ENCODE results near the gene SF1.
A peak's percentile ranks its signal among the peaks of the same experiment; 100 is the strongest.

SF1 gene

DNA sequence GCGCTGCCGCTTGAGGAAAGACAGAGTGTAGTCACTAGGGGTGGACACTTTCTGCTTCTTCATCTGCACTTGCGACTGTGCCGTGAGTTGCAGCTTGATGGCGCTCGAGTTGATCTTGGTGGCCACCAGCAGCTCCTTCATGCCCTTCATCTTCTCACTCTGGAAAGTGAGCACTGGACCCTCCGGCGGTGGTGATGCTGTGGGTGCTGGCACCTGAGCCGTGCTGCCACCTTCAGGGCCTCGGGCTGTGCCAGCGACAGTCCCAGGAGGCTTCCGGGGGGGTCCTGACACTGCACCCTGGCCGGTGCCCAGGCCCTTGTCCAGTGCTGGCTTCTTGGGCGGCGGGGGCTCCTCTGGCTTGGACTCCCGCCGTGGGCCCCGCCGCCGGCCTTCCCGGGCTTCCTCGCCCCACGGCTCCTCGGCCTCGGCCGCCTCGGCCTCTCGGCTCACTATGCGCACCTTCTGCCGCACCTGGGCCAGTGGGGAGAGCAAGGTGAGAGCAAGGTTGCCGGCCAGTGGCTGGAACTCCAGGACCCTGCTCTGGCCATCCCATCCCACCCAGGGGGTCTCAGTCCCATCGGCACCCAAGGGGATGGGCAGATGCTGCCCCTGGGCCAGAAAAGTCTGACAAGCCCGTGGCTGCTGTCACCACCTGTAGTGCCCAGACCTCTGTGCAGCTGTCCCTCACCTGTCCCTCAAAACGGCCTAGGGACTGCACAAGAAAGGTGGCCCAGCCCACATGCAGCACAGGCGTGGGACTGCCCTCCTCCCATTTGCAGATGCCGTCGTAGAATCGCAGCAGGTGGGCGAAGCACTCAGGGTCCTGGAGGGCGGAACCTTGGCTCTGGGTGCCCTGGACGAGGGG lies 26.2 kb upstream of the SF1 start:
- TF ChIP-seq, protein P1, sequence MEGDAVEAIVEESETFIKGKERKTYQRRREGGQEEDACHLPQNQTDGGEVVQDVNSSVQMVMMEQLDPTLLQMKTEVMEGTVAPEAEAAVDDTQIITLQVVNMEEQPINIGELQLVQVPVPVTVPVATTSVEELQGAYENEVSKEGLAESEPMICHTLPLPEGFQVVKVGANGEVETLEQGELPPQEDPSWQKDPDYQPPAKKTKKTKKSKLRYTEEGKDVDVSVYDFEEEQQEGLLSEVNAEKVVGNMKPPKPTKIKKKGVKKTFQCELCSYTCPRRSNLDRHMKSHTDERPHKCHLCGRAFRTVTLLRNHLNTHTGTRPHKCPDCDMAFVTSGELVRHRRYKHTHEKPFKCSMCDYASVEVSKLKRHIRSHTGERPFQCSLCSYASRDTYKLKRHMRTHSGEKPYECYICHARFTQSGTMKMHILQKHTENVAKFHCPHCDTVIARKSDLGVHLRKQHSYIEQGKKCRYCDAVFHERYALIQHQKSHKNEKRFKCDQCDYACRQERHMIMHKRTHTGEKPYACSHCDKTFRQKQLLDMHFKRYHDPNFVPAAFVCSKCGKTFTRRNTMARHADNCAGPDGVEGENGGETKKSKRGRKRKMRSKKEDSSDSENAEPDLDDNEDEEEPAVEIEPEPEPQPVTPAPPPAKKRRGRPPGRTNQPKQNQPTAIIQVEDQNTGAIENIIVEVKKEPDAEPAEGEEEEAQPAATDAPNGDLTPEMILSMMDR (IDR thresholded peaks at IDR 0.05; ENCODE audit: insufficient read depth, low read depth, low read length, missing control alignments) = no peak
- H3K4me3 ChIP-seq (ENCODE audit: low read depth, low read length) = peak overlapping the region; percentile 90
- no peak for DNase-seq (ENCODE audit: low read depth)

DNA sequence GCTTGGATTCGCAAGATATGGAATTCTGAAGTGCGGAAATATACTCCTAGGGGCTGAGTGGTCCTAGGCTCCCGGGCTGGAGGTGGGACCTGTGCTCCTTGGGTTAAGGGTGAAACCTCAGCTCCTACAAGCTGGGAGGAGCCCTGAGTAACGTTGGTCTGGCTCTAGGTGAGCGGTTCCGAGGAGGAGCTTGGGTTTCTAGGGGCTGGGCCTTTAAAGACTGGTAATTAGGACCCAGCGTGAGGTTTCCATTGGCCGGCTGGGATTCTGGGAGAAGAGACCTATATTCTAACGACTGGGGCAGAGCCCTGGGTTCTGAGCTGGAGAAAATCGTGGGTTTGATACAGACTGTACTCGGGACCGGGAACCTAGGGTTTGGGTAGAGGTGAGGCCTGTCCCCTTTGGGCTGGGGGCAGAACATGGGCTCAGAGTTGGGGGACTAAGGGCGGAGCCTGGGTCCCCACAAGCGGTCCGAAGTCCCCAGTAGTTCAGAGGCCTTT lies 25.6 kb upstream of the SF1 start:
- no peak for DNase-seq (ENCODE audit: low read depth)
- peak overlapping the region; percentile 90 for H3K4me3 ChIP-seq (ENCODE audit: low read depth, low read length)

DNA sequence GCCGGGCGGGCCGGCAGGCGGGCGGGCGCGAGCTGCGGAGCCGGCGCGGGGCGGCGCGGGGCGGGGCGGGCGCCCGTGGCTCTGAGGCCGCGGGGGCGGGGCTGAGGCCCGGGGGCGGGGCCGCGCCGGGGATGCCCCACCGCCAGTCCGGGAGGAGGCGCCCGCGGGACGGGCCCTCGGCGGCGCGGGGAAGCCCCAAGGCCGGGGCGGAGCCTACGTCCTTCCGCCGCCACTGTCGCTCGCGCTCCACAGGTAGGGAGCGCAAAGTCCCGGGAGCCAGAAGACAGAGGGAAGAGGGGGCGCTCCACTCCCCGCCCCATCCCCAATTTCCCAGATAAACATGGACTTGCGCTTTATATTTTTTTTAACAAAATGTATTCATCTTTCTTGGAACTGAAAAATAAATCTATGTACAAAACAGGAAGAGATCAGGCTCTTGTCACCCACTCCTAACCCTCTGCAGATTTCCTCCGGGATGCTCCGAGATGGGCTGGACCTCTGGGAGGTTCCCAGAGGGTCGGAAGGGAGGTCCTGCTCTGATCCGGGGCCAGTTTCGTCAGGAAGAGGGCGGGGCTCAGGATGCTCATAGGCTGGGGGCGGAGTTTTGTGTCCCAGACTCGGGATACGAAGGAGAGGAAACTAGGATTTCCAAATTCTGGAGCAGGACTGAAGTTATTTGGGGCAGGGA lies 25.0 kb upstream of the SF1 start, which contains the start of gene MAP4K2:
Gene MAP4K2, minus strand, starts transcription at position 57 of the 688 bp plus-strand sequence. CDS start 65 bp downstream, outside the sequence.
- peak within 1 kb of the TSS; percentile 90 for H3K4me3 ChIP-seq (ENCODE audit: low read depth, low read length)
- TF ChIP-seq, protein P1 (IDR thresholded peaks at IDR 0.05; ENCODE audit: insufficient read depth, low read depth, low read length, missing control alignments) = no peak
- DNase-seq (ENCODE audit: low read depth) = peak; percentile 89

More for the DNA sequence above, 25.6 kb upstream of the SF1 start:
- TF ChIP-seq, protein P1 (IDR thresholded peaks at IDR 0.05; ENCODE audit: insufficient read depth, low read depth, low read length, missing control alignments) = no peak

DNA sequence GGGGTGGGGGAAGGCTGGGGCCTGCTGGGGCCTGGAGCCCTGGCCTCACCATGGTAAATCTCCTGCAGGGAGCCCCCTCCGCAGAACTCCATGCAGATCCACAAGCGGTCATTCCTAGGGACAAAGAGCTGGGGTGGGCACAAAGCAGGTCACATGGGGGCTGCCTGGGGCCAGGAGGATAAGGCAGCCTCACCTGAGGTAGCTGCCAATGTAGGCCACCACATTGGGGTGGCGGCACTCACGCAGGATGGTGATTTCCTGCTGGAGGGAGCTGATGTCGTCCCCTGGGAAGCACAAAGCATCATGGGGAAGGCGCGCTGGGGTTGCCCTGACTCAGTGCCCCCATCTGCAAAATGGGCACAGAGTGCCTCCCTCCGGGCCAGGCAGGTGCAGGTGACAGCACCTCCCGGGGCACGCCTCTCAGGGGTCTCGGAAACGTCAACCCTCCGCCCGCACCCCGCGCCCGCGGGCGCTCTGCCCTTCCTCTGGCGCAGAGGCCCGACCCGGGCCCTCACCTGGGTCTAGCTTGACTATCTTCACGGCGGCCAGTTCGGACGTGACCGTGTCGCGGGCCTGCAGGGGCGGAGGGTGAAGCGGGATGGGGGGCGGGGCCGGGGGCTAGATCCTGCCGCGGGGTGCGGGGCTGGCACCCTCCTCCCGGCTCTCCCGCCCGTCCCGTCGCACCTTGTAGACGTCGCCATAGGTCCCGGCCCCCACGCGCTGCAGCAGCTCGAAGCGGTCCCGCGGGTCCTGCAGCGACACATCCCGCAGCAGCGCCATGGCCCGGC lies 24.2 kb upstream of the SF1 start:
- DNase-seq (ENCODE audit: low read depth) = peak; percentile 65
- H3K4me3 ChIP-seq (ENCODE audit: low read depth, low read length) = peak overlapping the region; percentile 89
- TF ChIP-seq, protein P1 (IDR thresholded peaks at IDR 0.05; ENCODE audit: insufficient read depth, low read depth, low read length, missing control alignments) = no peak

DNA sequence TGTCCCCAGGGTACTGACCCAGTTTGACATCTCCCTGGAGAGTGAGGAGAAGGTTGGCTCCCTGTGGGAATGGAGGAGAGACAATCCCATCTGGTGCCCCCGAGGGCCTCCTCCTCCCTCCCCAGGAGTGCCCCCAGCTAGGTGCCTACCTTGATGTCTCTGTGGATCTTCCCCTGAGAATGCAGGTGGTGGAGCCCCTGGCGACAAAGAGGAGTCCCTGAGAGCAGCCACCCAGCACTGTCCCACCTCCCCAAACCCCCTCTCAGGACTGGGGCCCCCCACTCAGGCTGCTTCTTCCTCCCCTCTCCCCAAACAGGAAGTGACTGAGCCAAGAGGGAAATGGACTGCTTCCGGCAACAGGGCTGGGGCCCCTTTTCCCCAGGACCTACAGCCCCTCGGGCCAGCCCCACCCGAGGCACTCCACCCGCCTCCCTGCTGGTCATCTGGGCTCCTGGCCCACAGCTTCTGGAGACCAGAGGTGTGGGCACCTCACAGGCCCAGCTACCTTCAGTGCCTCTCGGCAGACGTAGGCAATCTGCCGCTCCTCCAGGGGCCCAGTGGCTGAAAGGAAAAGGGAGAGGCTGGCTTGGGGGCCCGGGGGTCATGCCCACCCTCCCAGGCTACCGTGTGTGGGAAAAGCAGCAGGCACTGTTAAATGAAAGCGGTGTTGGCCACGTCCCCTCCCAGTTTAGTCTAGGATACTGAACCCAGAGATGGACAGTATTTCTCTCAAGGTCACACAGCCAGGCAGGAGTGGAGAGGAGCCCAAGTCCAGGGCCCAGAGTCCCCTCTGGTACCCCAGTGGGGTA lies 23.4 kb upstream of the SF1 start:
- TF ChIP-seq, protein P1 (IDR thresholded peaks at IDR 0.05; ENCODE audit: insufficient read depth, low read depth, low read length, missing control alignments) = no peak
- peak overlapping the region; percentile 89 for H3K4me3 ChIP-seq (ENCODE audit: low read depth, low read length)
- DNase-seq (ENCODE audit: low read depth) = no peak

DNA sequence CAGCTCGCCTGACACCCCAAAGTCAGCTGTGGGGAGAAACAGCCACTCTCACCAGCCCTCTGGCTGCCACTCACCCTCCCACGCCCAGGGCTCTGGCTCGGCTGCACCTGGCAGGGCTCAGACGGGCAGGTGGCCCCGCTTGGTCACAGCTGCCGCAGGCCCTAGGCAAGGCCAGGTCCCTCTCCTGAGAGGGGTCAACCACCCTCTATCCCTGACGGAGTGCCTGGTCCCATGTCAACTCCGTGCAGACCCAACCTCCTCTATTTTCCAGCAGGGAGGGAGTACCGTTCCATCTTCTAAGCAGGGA lies 22.8 kb upstream of the SF1 start:
- peak overlapping the region; percentile 89 for H3K4me3 ChIP-seq (ENCODE audit: low read depth, low read length)
- TF ChIP-seq, protein P1 (IDR thresholded peaks at IDR 0.05; ENCODE audit: insufficient read depth, low read depth, low read length, missing control alignments) = no peak
- DNase-seq (ENCODE audit: low read depth) = no peak
